IMR-90 (cell line): ENCODE data around the gene DNTTIP2.

ENCODE experiments used
- CTCF ChIP-seq: conservative IDR thresholded peaks from 2 replicates; pipeline ENCODE4 v1.5.1; 2012; ENCODE audit warnings: mild to moderate bottlenecking, low read depth, low read length, improper control_type of control experiment
- FOS ChIP-seq: fragments of 150-350 bp; IDR thresholded peaks from 2 replicates; pipeline ENCODE4 v1.6.1; 2016; ENCODE audit warnings: low read depth, low read length
- MAFK ChIP-seq: IDR thresholded peaks from 2 replicates; pipeline ENCODE4 v1.6.1; 2012; ENCODE audit warnings: low read depth, low read length, improper control_type of control experiment
- MAZ ChIP-seq: IDR thresholded peaks from 2 replicates; pipeline ENCODE4 v1.6.1; 2012; ENCODE audit warnings: low read depth, mild to moderate bottlenecking, low read length, improper control_type of control experiment, moderate library complexity, borderline replicate concordance
- NFE2L2 ChIP-seq: fragments of 150-350 bp; IDR thresholded peaks from 2 replicates; pipeline ENCODE4 v1.6.1; 2016; ENCODE audit warnings: low read depth, mild to moderate bottlenecking, low read length
- POLR2A ChIP-seq: IDR thresholded peaks from 2 replicates; pipeline ENCODE4 v1.6.1; 2012; ENCODE audit warnings: mild to moderate bottlenecking, low read depth, low read length
- RAD21 ChIP-seq: IDR thresholded peaks from 2 replicates; pipeline ENCODE4 v1.6.1; 2012; ENCODE audit warnings: low read length, improper control_type of control experiment
- RFX5 ChIP-seq: IDR thresholded peaks from 2 replicates; pipeline ENCODE4 v1.8.0; 2012; ENCODE audit warnings: low read depth, mild to moderate bottlenecking, low read length, moderate library complexity
- SMC3 ChIP-seq: fragments of 150-350 bp; IDR thresholded peaks from 2 replicates; pipeline ENCODE4 v1.6.1; 2016; ENCODE audit warnings: low read depth, mild to moderate bottlenecking, antibody characterized with exemption, low read length, moderate library complexity
- USF2 ChIP-seq: fragments of 150-350 bp; IDR thresholded peaks from 2 replicates; pipeline ENCODE4 v1.6.1; 2017; ENCODE audit warnings: mild to moderate bottlenecking, antibody characterized with exemption, low read length, low read depth

GRCh38 chr1:93816970-93817678 lies 61.9 kb downstream of the DNTTIP2 start:
- TF ChIP-seq FOS, result no peak
- TF ChIP-seq CTCF, result no peak
- no peak for TF ChIP-seq POLR2A
- TF ChIP-seq USF2, result no peak
- TF ChIP-seq MAZ, result no peak
- no peak for TF ChIP-seq RAD21
- TF ChIP-seq SMC3, result no peak
- no peak for TF ChIP-seq RFX5
- TF ChIP-seq MAFK, result no peak
- TF ChIP-seq NFE2L2, result no peak
